DMS153 treated with DMSO at 0.1 percent for 48 hours (cell line): ENCODE measurements around the gene MTMR12.

Experiments
- DNase-seq: peaks from one replicate; lab custom pipeline; 2025; ENCODE audit not compliant: unreplicated experiment; lab: John Stamatoyannopoulos, UW

MTMR12 gene

GRCh38 chr5:32276173-32276853 lies 36.4 kb downstream of the MTMR12 start:
- peak; percentile 61 for DNase-seq

- no peak for DNase-seq
These were observed 37.4 kb downstream of the MTMR12 start for GRCh38 chr5:32275396-32275741.

- DNase-seq, result no peak
These were observed 38.0 kb downstream of the MTMR12 start for GRCh38 chr5:32274548-32275395.

- DNase-seq, result peak; percentile 26
These were observed 38.9 kb downstream of the MTMR12 start for GRCh38 chr5:32273821-32274220.

GRCh38 chr5:32272746-32273145 lies 40.0 kb downstream of the MTMR12 start:
- DNase-seq, result no peak

GRCh38 chr5:32270946-32271345 lies 41.8 kb downstream of the MTMR12 start:
- DNase-seq, result no peak

GRCh38 chr5:32270178-32270577 lies 42.6 kb downstream of the MTMR12 start:
- no peak for DNase-seq

GRCh38 chr5:32265902-32266301 lies 46.8 kb downstream of the MTMR12 start:
- DNase-seq, result no peak

- DNase-seq, result no peak
These were observed 47.7 kb downstream of the MTMR12 start for GRCh38 chr5:32264957-32265572.

GRCh38 chr5:32263684-32264083 lies 49.1 kb downstream of the MTMR12 start:
- DNase-seq, result no peak

- no peak for DNase-seq
These were observed 51.5 kb downstream of the MTMR12 start for GRCh38 chr5:32261198-32261597.

- DNase-seq, result no peak
These were observed 53.7 kb downstream of the MTMR12 start for GRCh38 chr5:32259033-32259432.

- DNase-seq, result no peak
These were observed 54.3 kb downstream of the MTMR12 start for GRCh38 chr5:32258424-32258823.

- no peak for DNase-seq
These were observed 57.2 kb downstream of the MTMR12 start for GRCh38 chr5:32255540-32255900.

GRCh38 chr5:32254881-32255539 lies 57.7 kb downstream of the MTMR12 start:
- DNase-seq, result no peak

- no peak for DNase-seq
These were observed 60.8 kb downstream of the MTMR12 start for GRCh38 chr5:32251871-32252458.

GRCh38 chr5:32249668-32250067 lies 63.1 kb downstream of the MTMR12 start:
- no peak for DNase-seq

- no peak for DNase-seq
These were observed 67.0 kb downstream of the MTMR12 start for GRCh38 chr5:32245742-32246141.

GRCh38 chr5:32244017-32244416 lies 68.7 kb downstream of the MTMR12 start:
- DNase-seq, result no peak

- no peak for DNase-seq
These were observed 71.5 kb downstream of the MTMR12 start for GRCh38 chr5:32241034-32241783.

GRCh38 chr5:32239385-32239784 lies 73.4 kb downstream of the MTMR12 start:
- no peak for DNase-seq
